GM19240 (cell line): ENCODE measurements around the gene SAMD4A.
A peak's percentile ranks its signal among the peaks of the same experiment; 100 is the strongest.

Source experiments
- DNase-seq: peaks from one replicate; pipeline ENCODE4 v3.0.0; 2011; ENCODE audit warnings: low spot score; ENCODE audit not compliant: insufficient read length

SAMD4A gene

GRCh38 chr14:54564868-54565784 lies 1.8 kb upstream of the SAMD4A start:
- DNase-seq: peak; percentile 41

- DNase-seq: peak; percentile 51
These were observed 1.0 kb upstream of the SAMD4A start for GRCh38 chr14:54565785-54566409.

- no peak for DNase-seq
These were observed 303 bp downstream of the SAMD4A start for GRCh38 chr14:54567224-54567638.

- no peak for DNase-seq
These were observed 972 bp downstream of the SAMD4A start for GRCh38 chr14:54567639-54568561.

- no peak for DNase-seq
These were observed 2.1 kb downstream of the SAMD4A start for GRCh38 chr14:54568821-54569595.

GRCh38 chr14:54570047-54570446 lies 3.1 kb downstream of the SAMD4A start:
- no peak for DNase-seq

- no peak for DNase-seq
These were observed 3.9 kb downstream of the SAMD4A start for GRCh38 chr14:54570631-54571415.

GRCh38 chr14:54572316-54572715 lies 5.4 kb downstream of the SAMD4A start:
- DNase-seq: no peak

- no peak for DNase-seq
These were observed 7.6 kb downstream of the SAMD4A start for GRCh38 chr14:54574528-54574927.

- no peak for DNase-seq
These were observed 10.6 kb downstream of the SAMD4A start for GRCh38 chr14:54577494-54577893.

GRCh38 chr14:54577977-54578376 lies 11.0 kb downstream of the SAMD4A start:
- no peak for DNase-seq

- no peak for DNase-seq
These were observed 12.7 kb downstream of the SAMD4A start for GRCh38 chr14:54579621-54580020.

- no peak for DNase-seq
These were observed 14.0 kb downstream of the SAMD4A start for GRCh38 chr14:54580933-54581332.

- no peak for DNase-seq
These were observed 15.4 kb downstream of the SAMD4A start for GRCh38 chr14:54582334-54582733.

GRCh38 chr14:54584097-54584496 lies 17.2 kb downstream of the SAMD4A start:
- DNase-seq: no peak

- DNase-seq: no peak
These were observed 18.3 kb downstream of the SAMD4A start for GRCh38 chr14:54585214-54585613.

GRCh38 chr14:54589076-54589475 lies 22.1 kb downstream of the SAMD4A start:
- no peak for DNase-seq

- no peak for DNase-seq
These were observed 22.9 kb downstream of the SAMD4A start for GRCh38 chr14:54589843-54590242.

- DNase-seq: no peak
These were observed 23.6 kb downstream of the SAMD4A start for GRCh38 chr14:54590481-54590880.

- no peak for DNase-seq
These were observed 24.5 kb downstream of the SAMD4A start for GRCh38 chr14:54591461-54591860.
